Body of pancreas (tissue), 4 donors: Measurements from ENCODE around the gene GPR143. TPM values are rescaled to one million over a fixed set of nuclear protein-coding genes. Genes with fewer than 3 reads are reported as not detected.

Source experiments
- ATAC-seq: fragments of 150-250 bp; one replicate; pipeline ENCODE4 v1.9.1; 2016
- DNase-seq, 4 donors: peaks; one replicate each; pipeline ENCODE4 v3.0.0-alpha.2; 2019
- H3K27ac ChIP-seq, 4 donors: fragments of 200-600 bp; sonication (generic); 1 replicate in 3 of 4; 2 replicates in 1 of 4; pipeline versions ENCODE4 v1.5.1 to v1.6.1; 2016 to 2019; ENCODE audit warnings: mild to moderate bottlenecking in 1 of 4, mixed read lengths in 1 of 4, moderate library complexity in 1 of 4
- H3K27me3 ChIP-seq, 2 donors: fragments of 200-600 bp; sonication (generic); one replicate each; pipeline ENCODE4 v1.6.0; 2016; ENCODE audit warnings: mild to moderate bottlenecking in 1 of 2
- H3K36me3 ChIP-seq, 2 donors: fragments of 200-600 bp; sonication (generic); replicated peaks in 1 of 2; 2 replicates each; pipeline ENCODE4 v1.5.1; 2016; ENCODE audit warnings: low read depth in 2 of 2; ENCODE audit not compliant: insufficient read depth in 1 of 2
- H3K4me1 ChIP-seq: fragments of 200-600 bp; sonication (generic); one replicate; pipeline ENCODE4 v1.6.0; 2016
- H3K4me3 ChIP-seq, 2 donors: fragments of 200-600 bp; sonication (generic); 1 replicate in 1 of 2; 2 replicates in 1 of 2; pipeline ENCODE4 v1.5.1; 2016 to 2019
- H3K9me3 ChIP-seq, 3 donors: fragments of 200-600 bp; sonication (generic); 1 replicate in 2 of 3; 2 replicates in 1 of 3; pipeline ENCODE4 v1.5.1; 2016
- POLR2A ChIP-seq, 3 donors: fragments of 450-650 bp; IDR thresholded peaks; one replicate each; pipeline ENCODE4 v1.6.1; 2016; ENCODE audit warnings: antibody characterized with exemption in 3 of 3, mild to moderate bottlenecking in 2 of 3
- WGBS, 2 donors: methylation state at CpG; one replicate each; pipeline ENCODE4 v1.1.5; 2017; 5-methylcytosine and 5-hydroxymethylcytosine counted together
- intact Hi-C: fragments of 100-400 bp; cut with DNase I; formaldehyde crosslinking; loops from one replicate; pipeline ENCODE4 v1.15.1; 2023
- total RNA-seq, 2 donors: library from RNA; depleted of rRNA; stranded (reverse); fragments of >200 nt; gene quantifications; one replicate each; pipeline ENCODE4 v1.1.0, GENCODE V29; 2016
- TF ChIP-seq, protein P1 (sequence below), 7 experiments: fragments of 450-650 bp in 4 of 7; fragments of 200-600 bp in 3 of 7; sonication (generic) in 3 of 7; IDR thresholded peaks; one replicate each; pipeline ENCODE4 v1.5.1; 2016 to 2019; ENCODE audit warnings: antibody characterized with exemption in 7 of 7

Gene GPR143
- total RNA-seq, 2 donors from 2014 or later = 0.99 to 2.3 TPM

GRCh38 chrX:9785254-9785943 is 19.8 kb upstream of the GPR143 start:
- Histone ChIP-seq H3K9me3 (no peaks in the 10 kb centered on the region), H3K4me3 (peak overlapping the region in 1 of 2 donors; percentile 12), H3K27me3 (no peaks in the 10 kb centered on the region), H3K36me3 (no peaks in the 10 kb centered on the region), H3K4me1 (peaks cover 19% of the 10 kb centered on the region), H3K27ac (peak overlapping the region in 3 of 4 donors; percentile 17 to 69 (median 62))
- intact Hi-C loops = no loop called here
- ATAC-seq (peak; percentile 36), DNase-seq (peak in 1 of 4 donors; percentile 43)
- TF ChIP-seq, protein P1, sequence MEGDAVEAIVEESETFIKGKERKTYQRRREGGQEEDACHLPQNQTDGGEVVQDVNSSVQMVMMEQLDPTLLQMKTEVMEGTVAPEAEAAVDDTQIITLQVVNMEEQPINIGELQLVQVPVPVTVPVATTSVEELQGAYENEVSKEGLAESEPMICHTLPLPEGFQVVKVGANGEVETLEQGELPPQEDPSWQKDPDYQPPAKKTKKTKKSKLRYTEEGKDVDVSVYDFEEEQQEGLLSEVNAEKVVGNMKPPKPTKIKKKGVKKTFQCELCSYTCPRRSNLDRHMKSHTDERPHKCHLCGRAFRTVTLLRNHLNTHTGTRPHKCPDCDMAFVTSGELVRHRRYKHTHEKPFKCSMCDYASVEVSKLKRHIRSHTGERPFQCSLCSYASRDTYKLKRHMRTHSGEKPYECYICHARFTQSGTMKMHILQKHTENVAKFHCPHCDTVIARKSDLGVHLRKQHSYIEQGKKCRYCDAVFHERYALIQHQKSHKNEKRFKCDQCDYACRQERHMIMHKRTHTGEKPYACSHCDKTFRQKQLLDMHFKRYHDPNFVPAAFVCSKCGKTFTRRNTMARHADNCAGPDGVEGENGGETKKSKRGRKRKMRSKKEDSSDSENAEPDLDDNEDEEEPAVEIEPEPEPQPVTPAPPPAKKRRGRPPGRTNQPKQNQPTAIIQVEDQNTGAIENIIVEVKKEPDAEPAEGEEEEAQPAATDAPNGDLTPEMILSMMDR (IDR thresholded peaks at IDR 0.05) = no peak
- WGBS, 2 donors = 27 to 66% methylated on average over 5 to 11 of the region's 58 CpGs

GRCh38 chrX:9784332-9784731 is 18.7 kb upstream of the GPR143 start:
- no peak for DNase-seq
- no peak for TF ChIP-seq POLR2A (IDR thresholded peaks at IDR 0.05)
- TF ChIP-seq, protein P1 (IDR thresholded peaks at IDR 0.05) = no peak
- ATAC-seq = no peak
- Histone ChIP-seq H3K4me1 (peaks cover 10% of the 10 kb centered on the region), H3K27ac (no peak overlapping the region), H3K36me3 (no peaks in the 10 kb centered on the region), H3K27me3 (no peaks in the 10 kb centered on the region), H3K4me3 (no peak overlapping the region), H3K9me3 (no peaks in the 10 kb centered on the region)
- intact Hi-C loops = no loop called here
- 97 to 98% methylated on average over 5 to 6 of the region's 8 CpGs for WGBS, 2 donors

GRCh38 chrX:9781941-9782340 is 16.3 kb upstream of the GPR143 start:
- Histone ChIP-seq H3K4me3 (no peak overlapping the region), H3K36me3 (no peaks in the 10 kb centered on the region), H3K9me3 (no peaks in the 10 kb centered on the region), H3K27me3 (no peaks in the 10 kb centered on the region), H3K4me1 (no peaks in the 10 kb centered on the region), H3K27ac (no peak overlapping the region)
- intact Hi-C loops = no loop called here
- no peak for TF ChIP-seq POLR2A (IDR thresholded peaks at IDR 0.05)
- TF ChIP-seq, protein P1 (IDR thresholded peaks at IDR 0.05) = no peak
- DNase-seq (no peak), ATAC-seq (no peak)
- WGBS, 2 donors = 65 to 91% methylated on average over 5 to 7 of the region's 7 CpGs

DNA sequence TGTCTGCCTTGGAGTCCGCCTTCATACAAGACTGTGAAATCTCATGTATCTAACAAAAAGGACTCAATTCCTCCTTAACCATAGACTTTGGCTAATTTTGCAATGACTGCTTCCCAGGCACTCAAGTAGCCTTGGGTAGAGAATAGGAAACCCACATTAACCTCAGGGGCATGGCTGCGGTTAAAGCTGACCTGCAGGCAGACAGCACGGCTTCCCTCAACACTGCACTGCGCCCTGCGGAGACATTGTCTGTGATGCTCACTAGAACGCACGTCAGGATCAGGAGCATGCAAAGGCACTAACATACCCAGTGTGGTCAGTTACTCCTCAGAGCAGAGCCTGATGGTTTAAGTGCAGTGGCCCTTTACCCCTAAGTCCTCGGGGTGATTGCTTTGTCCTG is 10.3 kb upstream of the GPR143 start:
- DNase-seq = no peak
- no peaks in the 10 kb centered on the region for H3K4me1 ChIP-seq
- intact Hi-C loops = no loop called here
- no peaks in the 10 kb centered on the region for H3K36me3 ChIP-seq
- H3K4me3 ChIP-seq = no peak overlapping the region
- H3K27me3 ChIP-seq = no peaks in the 10 kb centered on the region
- H3K27ac ChIP-seq = no peak overlapping the region
- WGBS, 2 donors = 72 to 80% methylated on average over 1 to 8 of the region's 8 CpGs
- TF ChIP-seq POLR2A (IDR thresholded peaks at IDR 0.05) = no peak
- TF ChIP-seq, protein P1 (IDR thresholded peaks at IDR 0.05) = no peak
- no peak for ATAC-seq
- H3K9me3 ChIP-seq = no peaks in the 10 kb centered on the region

- H3K4me1 ChIP-seq = no peaks in the 10 kb centered on the region
- TF ChIP-seq, protein P1 (IDR thresholded peaks at IDR 0.05) = no peak
- TF ChIP-seq POLR2A (IDR thresholded peaks at IDR 0.05) = no peak
- intact Hi-C loops = no loop called here
- no peaks in the 10 kb centered on the region for H3K36me3 ChIP-seq
- no peak overlapping the region for H3K27ac ChIP-seq
- ATAC-seq = no peak
- WGBS, 2 donors = 77 to 92% methylated on average over 6 of the region's 6 CpGs
- no peaks in the 10 kb centered on the region for H3K9me3 ChIP-seq
- DNase-seq = no peak
- H3K27me3 ChIP-seq = no peaks in the 10 kb centered on the region
- no peak overlapping the region for H3K4me3 ChIP-seq
Observed at GRCh38 chrX:9772943-9773342, 7.3 kb upstream of the GPR143 start.
